Uterus (tissue), 4 donors: ENCODE data around the gene GLI1. TPM values are rescaled to one million over a fixed set of nuclear protein-coding genes. Genes with fewer than 3 reads are reported as not detected.

Experiments
- DNase-seq, 2 donors: peaks; one replicate each; pipeline ENCODE4 v3.0.0-alpha.2; 2019 to 2020
- H3K27ac ChIP-seq, 2 donors: fragments of 200-600 bp; sonication (generic); 1 replicate in 1 of 2; 2 replicates in 1 of 2; pipeline ENCODE4 v1.5.1; 2016 to 2018
- H3K27me3 ChIP-seq, 2 donors: fragments of 200-600 bp; sonication (generic); one replicate each; pipeline ENCODE4 v1.5.1; 2018 to 2019; ENCODE audit warnings: control low read depth in 1 of 2
- H3K36me3 ChIP-seq, 2 donors: fragments of 200-600 bp; sonication (generic); one replicate each; pipeline ENCODE4 v1.5.1; 2019; ENCODE audit warnings: control low read depth in 1 of 2
- H3K4me1 ChIP-seq, 2 donors: fragments of 200-600 bp; sonication (generic); one replicate each; pipeline ENCODE4 v1.5.1; 2018 to 2019; ENCODE audit warnings: control low read depth in 1 of 2
- H3K4me3 ChIP-seq, 2 donors: fragments of 200-600 bp; sonication (generic); 1 replicate in 1 of 2; 2 replicates in 1 of 2; pipeline ENCODE4 v1.5.1; 2018 to 2019; ENCODE audit warnings: mild to moderate bottlenecking in 1 of 2
- H3K9me3 ChIP-seq, 2 donors: fragments of 200-600 bp; sonication (generic); one replicate each; pipeline ENCODE4 v1.5.1; 2019; ENCODE audit warnings: control low read depth in 1 of 2
- CTCF ChIP-seq, 4 experiments: fragments of 200-600 bp in 2 of 4; fragments of 450-650 bp in 2 of 4; sonication (generic) in 2 of 4; IDR thresholded peaks; one replicate each; pipeline ENCODE4 v1.5.1; 2016 to 2019; ENCODE audit warnings: antibody characterized with exemption in 4 of 4, mild to moderate bottlenecking in 2 of 4, moderate library complexity in 1 of 4
- POLR2A ChIP-seq, 2 donors: fragments of 450-650 bp; IDR thresholded peaks; one replicate each; pipeline ENCODE4 v1.6.1; 2016; ENCODE audit warnings: antibody characterized with exemption in 2 of 2, mild to moderate bottlenecking in 1 of 2, moderate library complexity in 1 of 2
- intact Hi-C: fragments of 100-400 bp; cut with DNase I; formaldehyde crosslinking; loops from one replicate; pipeline ENCODE4 v1.15.1; 2023; ENCODE audit warnings: low total_unique reads
- total RNA-seq, 4 donors: library from RNA; depleted of rRNA in 3 of 4; stranded (reverse); fragments of >200 nt in 3 of 4; gene quantifications; one replicate each; pipeline versions ENCODE4 v1.1.0 to v1.2.4, GENCODE V29; 2014 to 2023
- donor health status: DM: yes; HTN: yes; CAD: no.

Gene GLI1
- total RNA-seq, 4 donors from 2014 or later, result 6.1 to 6.6 TPM; not detected in 2

GRCh38 chr12:57456737-57457490, 2.7 kb upstream of the GLI1 start:
- H3K36me3 ChIP-seq, result no peaks in the 10 kb centered on the region
- no peak overlapping the region for H3K27ac ChIP-seq
- H3K9me3 ChIP-seq, result no peaks in the 10 kb centered on the region
- intact Hi-C loops, result no loop called here
- TF ChIP-seq CTCF (IDR thresholded peaks at IDR 0.05) (no peak), POLR2A (IDR thresholded peaks at IDR 0.05) (no peak)
- H3K27me3 ChIP-seq, result no peaks in the 10 kb centered on the region
- no peak overlapping the region for H3K4me3 ChIP-seq
- no peak for DNase-seq
- H3K4me1 ChIP-seq, result peaks cover 3 to 18% of the 10 kb centered on the region in 2 donors

GRCh38 chr12:57458665-57459054, 925 bp upstream of the GLI1 start:
- peaks cover 3 to 11% of the 10 kb centered on the region in 2 donors for H3K4me1 ChIP-seq
- H3K36me3 ChIP-seq, result no peaks in the 10 kb centered on the region
- H3K27me3 ChIP-seq, result no peaks in the 10 kb centered on the region
- H3K4me3 ChIP-seq, result peak overlapping the region; percentile 51 to 59
- intact Hi-C loops, result no loop called here
- no peak for DNase-seq
- no peaks in the 10 kb centered on the region for H3K9me3 ChIP-seq
- peak overlapping the region; percentile 89 to 91 for H3K27ac ChIP-seq
- no peak for TF ChIP-seq CTCF (IDR thresholded peaks at IDR 0.05)
- TF ChIP-seq POLR2A (IDR thresholded peaks at IDR 0.05), result no peak

GRCh38 chr12:57459055-57459749, 383 bp upstream of the GLI1 start:
- peak; percentile 7 to 15 for TF ChIP-seq POLR2A (IDR thresholded peaks at IDR 0.05)
- TF ChIP-seq CTCF (IDR thresholded peaks at IDR 0.05), result peak; percentile 92 to 98 (median 97)
- Histone ChIP-seq H3K4me1 (peaks cover 3 to 11% of the 10 kb centered on the region in 2 donors), H3K9me3 (no peaks in the 10 kb centered on the region), H3K27ac (peak overlapping the region; percentile 89 to 91), H3K27me3 (no peaks in the 10 kb centered on the region), H3K36me3 (no peaks in the 10 kb centered on the region), H3K4me3 (peak overlapping the region; percentile 51 to 59)
- intact Hi-C loops, result no loop called here
- peak; percentile 93 to 95 for DNase-seq

- DNase-seq, result no peak
- Histone ChIP-seq H3K27ac (peak overlapping the region; percentile 10 to 89), H3K27me3 (no peaks in the 10 kb centered on the region), H3K4me1 (peaks cover 3 to 11% of the 10 kb centered on the region in 2 donors), H3K4me3 (peak overlapping the region; percentile 51 to 59), H3K9me3 (no peaks in the 10 kb centered on the region), H3K36me3 (no peaks in the 10 kb centered on the region)
- TF ChIP-seq CTCF (IDR thresholded peaks at IDR 0.05) (no peak), POLR2A (IDR thresholded peaks at IDR 0.05) (no peak)
- intact Hi-C loops, result no loop called here
Measured at GRCh38 chr12:57460468-57460784, 841 bp downstream of the GLI1 start.

GRCh38 chr12:57460841-57461275, 1.3 kb downstream of the GLI1 start:
- no peaks in the 10 kb centered on the region for H3K9me3 ChIP-seq
- no peak for DNase-seq
- peak overlapping the region; percentile 88 to 89 for H3K27ac ChIP-seq
- no peaks in the 10 kb centered on the region for H3K27me3 ChIP-seq
- TF ChIP-seq POLR2A (IDR thresholded peaks at IDR 0.05) (no peak), CTCF (IDR thresholded peaks at IDR 0.05) (no peak)
- no peaks in the 10 kb centered on the region for H3K36me3 ChIP-seq
- H3K4me3 ChIP-seq, result peak overlapping the region; percentile 51 to 59
- intact Hi-C loops, result no loop called here
- H3K4me1 ChIP-seq, result peaks cover 3 to 11% of the 10 kb centered on the region in 2 donors
